ENCODE data around the gene EHF. TPM values are rescaled to one million over a fixed set of nuclear protein-coding genes. Genes with fewer than 3 reads are reported as not detected.

Gene EHF
- total and polyA plus RNA-seq, 9 of the 15 experiments (the other 6 are each of a cell fraction or from before 2014, with no cell fraction given) = 0.04 to 0.54 (median 0.37) TPM

GRCh38 chr11:34600339-34601084 lies 20.4 kb upstream of the EHF start (continued):
- TF ChIP-seq E4F1 (CRISPR knock-in tag; IDR thresholded peaks at IDR 0.05; ENCODE audit: borderline replicate concordance) = no peak
- no peak for TF ChIP-seq BHLHE40 (IDR thresholded peaks at IDR 0.05; ENCODE audit: low read length)
- TF ChIP-seq SUPT5H (IDR thresholded peaks at IDR 0.05) = no peak
- TF ChIP-seq SRSF9 (IDR thresholded peaks at IDR 0.05; ENCODE audit: borderline replicate concordance, low read depth, low read length) = no peak
- no peak for TF ChIP-seq ZNF316 (IDR thresholded peaks at IDR 0.05)
- TF ChIP-seq ZSCAN29 (IDR thresholded peaks at IDR 0.05) = no peak
- TF ChIP-seq ZNF263 (CRISPR knock-in tag; IDR thresholded peaks at IDR 0.05; ENCODE audit: borderline replicate concordance) = no peak
- TF ChIP-seq ZNF143 (CRISPR knock-in tag; IDR thresholded peaks at IDR 0.05) = no peak
- TF ChIP-seq ILK (tag; IDR thresholded peaks at IDR 0.05; ENCODE audit: borderline replicate concordance, low read depth) = no peak
- no peak for TF ChIP-seq FIP1L1 (IDR thresholded peaks at IDR 0.05; ENCODE audit: low read depth, low read length, poor library complexity, severe bottlenecking)
- no peak for TF ChIP-seq TCF15 (CRISPR knock-in tag; IDR thresholded peaks at IDR 0.05)
- no peak for TF ChIP-seq RBM15 (IDR thresholded peaks at IDR 0.05; ENCODE audit: insufficient read depth, low read length)
- no peak for TF ChIP-seq ZNF445 (CRISPR knock-in tag; IDR thresholded peaks at IDR 0.05; ENCODE audit: low read depth)
- no peak for TF ChIP-seq IRF2 (CRISPR knock-in tag; IDR thresholded peaks at IDR 0.05)
- TF ChIP-seq ELF2 (CRISPR knock-in tag; IDR thresholded peaks at IDR 0.05) = no peak
- TF ChIP-seq JUN (IDR thresholded peaks at IDR 0.05; ENCODE audit: borderline replicate concordance, low read depth, low read length) = no peak
- TF ChIP-seq JUN (CRISPR knock-in tag; IDR thresholded peaks at IDR 0.05; ENCODE audit: borderline replicate concordance) = no peak
- no peak; the same call in 1 of the 2 replicates for TF ChIP-seq HINFP (tag; conservative IDR thresholded peaks at IDR 0.05; ENCODE audit: low read depth)
- TF ChIP-seq TAL1 (IDR thresholded peaks at IDR 0.05) = peak; percentile 72
- TF ChIP-seq TFAP4 (CRISPR knock-in tag; IDR thresholded peaks at IDR 0.05; ENCODE audit: borderline replicate concordance) = 0 out of 2 replicates have a peak, but pooled peaks have one; percentile 29
- TF ChIP-seq ZBTB17 (CRISPR knock-in tag; IDR thresholded peaks at IDR 0.05) = no peak

Measured in K562 (cell line).